GM19351 (cell line): ENCODE results near the gene NAMPT.

Experiments
- ATAC-seq: cut with Tn5 transposase; IDR thresholded peaks from one replicate; pipeline ENCODE4 v1.9.1; 2021; ENCODE audit warnings: mild to moderate bottlenecking, moderate library complexity; ENCODE audit not compliant: unreplicated experiment

Gene NAMPT

GRCh38 chr7:106277976-106278375 lies 6.8 kb downstream of the NAMPT start:
- no peak for ATAC-seq

GRCh38 chr7:106276513-106276912 lies 8.3 kb downstream of the NAMPT start:
- no peak for ATAC-seq

DNA sequence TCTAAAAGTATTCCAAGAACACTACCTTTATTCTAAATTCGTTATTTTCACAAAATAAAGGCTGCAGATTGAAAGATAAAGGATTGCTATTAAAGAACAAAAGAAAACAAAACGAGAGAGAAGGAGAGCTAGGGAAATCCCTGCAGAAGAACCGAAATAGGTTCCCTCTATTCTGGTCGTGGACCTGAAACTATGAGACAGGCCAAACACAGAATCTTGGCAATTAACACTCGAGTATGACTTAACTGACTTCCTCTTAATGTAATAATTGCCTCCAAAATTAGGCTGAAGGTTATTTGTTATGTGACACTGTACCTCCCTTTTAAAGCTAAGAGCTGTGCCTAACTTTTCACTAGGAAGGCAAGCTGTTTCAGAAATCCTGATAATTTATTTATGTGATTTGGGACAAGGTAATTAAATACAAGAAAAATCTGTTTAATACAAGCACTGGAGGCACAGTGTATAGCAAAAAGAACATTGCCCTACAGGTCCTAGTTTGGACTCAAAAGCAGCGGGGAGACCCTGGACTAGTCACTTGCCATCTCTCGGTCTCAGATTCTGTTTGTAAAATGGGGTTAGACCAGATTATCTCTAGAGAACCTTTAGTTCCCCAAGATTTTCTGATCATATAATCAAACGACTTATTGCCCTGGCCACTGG lies 11.6 kb downstream of the NAMPT start:
- peak; percentile 72 for ATAC-seq

DNA sequence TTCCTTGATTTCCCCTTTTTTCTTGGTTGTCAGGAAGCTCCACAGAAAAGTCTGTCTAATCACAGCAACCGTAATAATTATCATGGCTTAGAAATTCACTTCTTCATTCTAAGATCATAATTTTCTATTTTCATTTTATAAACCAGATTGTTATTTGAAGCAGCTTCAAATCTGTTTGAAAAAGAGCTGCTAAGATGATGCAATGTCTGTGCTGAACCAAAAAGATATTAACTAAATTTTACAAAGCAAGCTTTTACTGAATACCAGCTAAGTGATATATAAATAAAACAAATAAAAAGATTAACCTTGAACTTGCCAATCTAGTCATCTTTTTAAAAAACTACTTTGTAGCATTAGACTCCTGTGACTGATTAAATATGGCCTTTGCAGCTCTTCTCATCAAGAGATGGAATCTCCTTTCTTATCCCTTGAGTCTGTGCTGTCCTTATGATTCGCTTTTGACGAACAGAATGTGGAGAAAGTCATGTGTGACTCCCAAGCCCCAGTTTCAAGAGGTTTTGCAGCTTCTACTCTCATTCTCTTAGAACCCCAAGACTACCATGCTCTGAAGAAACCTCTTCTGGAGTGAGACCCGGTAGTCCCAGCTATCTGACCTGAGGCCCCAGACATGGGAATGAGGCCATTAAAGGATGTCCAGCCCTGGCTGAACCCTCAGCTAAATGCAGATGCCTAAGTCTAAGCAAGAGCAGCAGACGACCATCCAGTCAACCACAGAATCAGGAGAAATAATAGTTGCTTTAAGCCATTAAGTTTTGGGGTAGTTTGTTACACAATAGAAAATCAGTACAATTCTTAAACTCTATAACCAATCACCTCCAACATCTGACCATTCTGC lies 14.4 kb downstream of the NAMPT start:
- no peak for ATAC-seq

GRCh38 chr7:106269254-106269961 lies 15.4 kb downstream of the NAMPT start:
- ATAC-seq = no peak

GRCh38 chr7:106265133-106265532 lies 19.6 kb downstream of the NAMPT start:
- ATAC-seq = no peak

- ATAC-seq = no peak
Measured at GRCh38 chr7:106262221-106262881, 22.4 kb downstream of the NAMPT start.

- peak; percentile 69 for ATAC-seq
Measured at GRCh38 chr7:106260136-106260561, 24.6 kb downstream of the NAMPT start.

GRCh38 chr7:106258789-106259188 lies 26.0 kb downstream of the NAMPT start:
- ATAC-seq = no peak

DNA sequence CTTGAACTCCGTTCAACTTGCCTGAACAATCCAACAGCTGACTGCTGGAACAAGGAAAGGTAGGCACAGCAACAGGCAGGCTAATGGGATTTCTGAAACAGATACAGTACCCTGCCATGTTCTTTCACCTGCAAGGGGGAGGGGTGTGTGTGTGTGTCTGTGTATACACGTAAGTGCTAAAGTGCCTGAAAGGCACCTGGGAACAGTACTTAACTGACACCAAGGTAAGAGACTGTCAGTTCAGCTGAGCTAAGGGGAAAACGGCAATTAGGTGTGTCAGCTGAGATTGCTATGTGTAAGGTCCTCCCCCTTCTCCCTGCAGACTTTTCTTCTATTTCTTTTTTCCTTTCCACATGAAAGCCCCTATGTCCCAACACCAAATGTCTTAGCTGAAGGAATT lies 27.0 kb downstream of the NAMPT start:
- no peak for ATAC-seq

DNA sequence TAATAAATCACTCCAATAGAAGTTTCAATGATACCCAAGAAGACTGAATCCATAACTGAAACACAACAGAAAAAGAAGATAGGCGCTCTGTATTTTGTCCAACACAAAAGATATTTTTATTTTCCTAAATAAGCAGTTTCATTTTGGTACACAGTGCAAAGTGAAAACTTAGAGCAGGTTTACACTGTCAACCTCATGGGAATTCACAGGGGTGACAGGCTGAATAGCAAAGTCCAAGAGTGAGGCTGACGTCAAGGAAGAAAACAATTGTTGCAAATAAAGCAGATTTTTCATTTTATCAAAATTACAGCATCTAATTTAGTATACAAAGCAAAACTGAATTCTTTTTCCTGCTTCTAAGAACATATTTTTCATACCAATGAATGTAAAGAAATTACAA lies 28.6 kb downstream of the NAMPT start:
- no peak for ATAC-seq

- ATAC-seq = peak; percentile 61
Measured at GRCh38 chr7:106255246-106255645, 29.5 kb downstream of the NAMPT start.

GRCh38 chr7:106254525-106255116 lies 30.2 kb downstream of the NAMPT start:
- ATAC-seq = no peak

GRCh38 chr7:106252568-106252967 lies 32.2 kb downstream of the NAMPT start:
- no peak for ATAC-seq

DNA sequence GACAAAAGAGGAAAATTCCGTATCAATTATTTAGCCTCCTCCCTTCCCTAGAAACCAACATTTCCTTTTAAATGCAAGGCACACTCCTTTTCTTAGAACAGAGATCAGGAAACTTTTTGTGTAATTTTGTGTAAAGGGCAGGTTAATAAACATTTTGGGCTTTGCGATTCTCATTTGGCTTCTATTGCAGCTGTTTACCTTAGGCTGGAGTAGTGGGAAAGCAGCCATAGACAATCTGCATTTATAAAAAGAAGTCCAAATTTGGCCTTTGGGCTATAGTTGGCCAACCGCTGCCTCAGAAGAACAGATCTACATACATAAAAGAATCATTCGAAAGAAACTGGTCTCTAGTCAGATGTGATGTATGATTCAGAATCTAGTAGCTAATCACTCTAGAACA lies 35.3 kb downstream of the NAMPT start:
- ATAC-seq = no peak

DNA sequence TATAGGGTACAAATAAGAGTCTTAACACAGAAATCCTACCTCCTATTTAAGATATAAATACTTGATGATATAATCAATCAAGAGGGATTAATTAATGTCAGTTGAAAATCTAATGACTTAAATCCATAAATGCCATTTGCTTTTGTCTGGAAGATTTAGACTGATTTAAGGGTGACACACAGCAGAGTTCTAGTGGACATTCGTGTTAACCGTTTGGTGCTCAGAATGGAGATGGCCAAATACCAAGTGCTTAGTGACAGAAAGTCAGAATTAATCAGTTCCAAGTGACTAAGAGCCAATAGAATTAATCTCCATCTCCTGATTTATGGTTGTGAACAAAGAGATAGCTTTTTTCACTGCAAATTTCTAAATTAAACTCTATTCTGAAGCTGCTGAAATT lies 36.2 kb downstream of the NAMPT start:
- no peak for ATAC-seq

- no peak for ATAC-seq
Measured at GRCh38 chr7:106247841-106248240, 36.9 kb downstream of the NAMPT start.

DNA sequence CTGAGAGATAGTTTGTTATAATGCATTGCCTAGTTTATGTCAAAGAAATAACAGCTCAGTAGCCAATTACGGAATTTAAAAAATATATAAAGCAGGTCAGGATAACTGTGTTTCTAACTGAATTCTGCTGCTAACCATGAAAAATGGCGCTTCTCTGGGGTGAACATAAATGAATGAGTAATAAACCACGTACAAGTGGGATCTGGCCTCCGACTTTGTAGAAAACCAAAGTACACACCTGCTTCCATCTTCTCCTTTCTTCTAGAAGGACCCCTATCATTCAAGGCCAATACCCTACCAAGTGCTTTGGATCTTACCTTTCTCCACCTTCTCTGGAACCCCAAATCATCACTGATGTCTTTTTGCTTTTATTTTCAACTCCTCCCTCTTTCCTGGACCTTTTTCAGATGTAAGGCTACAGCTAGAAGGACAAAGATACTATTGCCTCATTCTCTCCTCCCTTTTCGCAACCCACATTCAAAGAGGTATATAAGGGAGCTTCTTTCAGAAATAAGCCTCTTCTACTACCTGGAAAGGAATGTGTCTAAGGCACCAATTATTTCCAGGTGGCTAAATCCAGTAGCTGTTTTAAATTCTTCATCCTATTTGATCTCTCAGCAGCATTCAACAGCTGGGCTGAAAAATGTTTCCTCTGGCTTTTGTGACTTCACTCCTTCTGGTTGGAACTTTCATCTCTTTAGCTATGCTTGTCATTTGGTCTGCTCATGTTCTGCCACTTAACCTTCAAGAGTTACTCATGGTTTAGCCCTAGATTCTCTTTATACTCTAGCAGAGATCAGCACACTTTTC lies 37.7 kb downstream of the NAMPT start:
- no peak for ATAC-seq

DNA sequence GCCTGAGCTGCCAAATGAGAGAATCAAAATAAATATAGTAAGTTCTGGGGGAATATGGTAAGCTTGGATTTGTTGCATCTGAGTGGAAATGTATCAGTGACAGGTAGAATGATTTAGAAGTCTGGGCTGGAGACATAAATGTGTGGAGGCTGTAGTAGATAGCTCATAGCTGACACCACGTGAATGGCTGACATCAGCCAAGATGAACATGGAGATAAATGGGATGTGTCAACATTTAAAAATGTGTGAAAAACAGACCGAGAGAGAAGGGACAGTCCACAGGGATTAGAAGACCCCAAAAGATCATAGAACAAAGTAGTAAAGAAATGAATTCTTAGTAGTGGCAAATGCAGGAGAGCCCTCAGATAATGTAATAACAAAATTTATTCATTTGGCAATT lies 40.9 kb downstream of the NAMPT start:
- no peak for ATAC-seq

- no peak for ATAC-seq
Measured at GRCh38 chr7:106239406-106239805, 45.4 kb downstream of the NAMPT start.
